OCI-LY1 (cell line): Measurements from ENCODE around the gene ZNF618.

ENCODE experiments used
- CTCF ChIP-seq: fragments of 200-600 bp; sonication (generic), shearing (Covaris generic); IDR thresholded peaks from 2 replicates; pipeline ENCODE4 v1.5.1; 2017; ENCODE audit warnings: mild to moderate bottlenecking, antibody characterized with exemption, low read length, moderate library complexity, mixed read lengths
- EZH2 ChIP-seq: fragments of 200-600 bp; sonication (generic), shearing (Covaris generic); IDR thresholded peaks from 2 replicates; pipeline ENCODE4 v1.8.0; 2017; ENCODE audit warnings: borderline replicate concordance, mixed run types, mild to moderate bottlenecking, antibody characterized with exemption, low read length, moderate library complexity, mixed read lengths

DNA sequence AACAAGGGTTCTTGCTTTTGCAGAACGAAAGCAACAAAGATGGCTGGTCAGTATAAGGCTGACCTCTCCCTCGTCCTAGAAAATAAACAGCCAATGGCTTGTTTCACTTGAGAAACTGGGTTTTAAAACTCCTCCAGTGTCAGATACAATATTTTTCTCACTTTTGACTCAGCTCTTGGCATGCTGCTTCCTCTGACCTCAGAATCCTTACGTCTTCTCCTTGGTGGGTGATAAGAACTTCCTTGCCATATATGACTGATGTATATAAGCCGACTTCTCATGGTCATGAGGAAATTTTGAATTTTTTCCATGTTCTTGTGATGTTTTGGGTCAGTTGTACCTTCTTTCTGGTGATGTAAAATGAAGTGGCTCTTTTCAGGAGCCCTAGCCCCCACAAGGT is 3.8 kb downstream of the ZNF618 start:
- TF ChIP-seq CTCF (no peak), EZH2 (no peak)
